Measurements from ENCODE around the gene RANGRF. TPM values are rescaled to one million over a fixed set of nuclear protein-coding genes. Genes with fewer than 3 reads are reported as not detected.

The RANGRF gene
- polyA plus RNA-seq, 1 of the 3 experiments (the other 2 are of a cell fraction): 55.9 TPM

DNA sequence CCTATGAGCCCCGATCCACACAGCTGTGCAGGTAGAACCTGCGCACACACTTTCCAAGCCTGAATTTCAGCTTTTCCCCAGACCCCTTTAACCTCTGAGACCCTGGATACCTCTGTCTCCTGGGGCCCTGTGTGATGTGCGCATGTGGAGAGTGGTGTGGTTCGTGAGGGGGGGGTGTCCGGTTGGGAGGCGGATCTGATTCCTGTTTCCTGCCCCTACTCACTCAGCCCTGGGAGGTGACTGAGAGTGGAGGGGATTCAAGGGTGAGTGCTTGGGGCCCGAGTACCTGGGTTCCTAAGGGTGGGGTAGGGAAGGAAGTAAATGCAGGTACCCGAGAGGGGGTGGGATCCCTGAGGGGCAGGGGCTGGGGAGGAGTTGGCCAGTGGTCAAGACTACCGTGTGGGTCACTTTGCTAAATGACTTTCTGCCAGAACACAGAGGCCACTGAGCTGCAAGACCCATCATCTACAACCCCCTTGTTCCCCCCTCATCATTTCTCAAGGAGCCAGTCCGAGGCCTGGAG is 22.2 kb downstream of the RANGRF start:
- H4K20me1 ChIP-seq (ENCODE audit: insufficient read depth): no peaks in the 10 kb centered on the region
- H3K36me3 ChIP-seq (replicated peaks in 1 of 2; ENCODE audit: control insufficient read depth in 1 of 2, insufficient read depth in 2 of 2, low read length in 1 of 2): no peaks in the 10 kb centered on the region
- H3K4me1 ChIP-seq (ENCODE audit: control insufficient read depth in 1 of 2, insufficient read depth in 2 of 2, low read depth in 1 of 2, low read length in 1 of 2): peaks cover 0 to 4% of the 10 kb centered on the region in 2 experiments; a peak in 1 of 4 replicates
- no peaks in the 10 kb centered on the region for H3K9me3 ChIP-seq
- ChIA-PET CTCF (interaction anchor here (1.3 to 1.6 kb wide), 2 partner anchors 10 kb away, joined by 3 to 9 read pairs; no protein-coding TSS in a partner anchor), POLR2A (no interaction called here)
- WGBS (ENCODE audit: low lambda C conversion rate): 64% methylated on average over 10 of the region's 10 CpGs
- H3F3A ChIP-seq (replicated peaks; ENCODE audit: insufficient read depth): no peaks in the 10 kb centered on the region
- H3K4me2 ChIP-seq: no peak overlapping the region
- H3K4me3 ChIP-seq (ENCODE audit: low read depth in 2 of 2, low read length in 1 of 2): no peak overlapping the region
- no peak overlapping the region for H3K9ac ChIP-seq
- no peak for TF ChIP-seq NRF1 (IDR thresholded peaks at IDR 0.05; ENCODE audit: low read depth, low read length)
- no peak for TF ChIP-seq MXI1 (IDR thresholded peaks at IDR 0.05; ENCODE audit: low read depth, low read length)
- TF ChIP-seq, protein P1, sequence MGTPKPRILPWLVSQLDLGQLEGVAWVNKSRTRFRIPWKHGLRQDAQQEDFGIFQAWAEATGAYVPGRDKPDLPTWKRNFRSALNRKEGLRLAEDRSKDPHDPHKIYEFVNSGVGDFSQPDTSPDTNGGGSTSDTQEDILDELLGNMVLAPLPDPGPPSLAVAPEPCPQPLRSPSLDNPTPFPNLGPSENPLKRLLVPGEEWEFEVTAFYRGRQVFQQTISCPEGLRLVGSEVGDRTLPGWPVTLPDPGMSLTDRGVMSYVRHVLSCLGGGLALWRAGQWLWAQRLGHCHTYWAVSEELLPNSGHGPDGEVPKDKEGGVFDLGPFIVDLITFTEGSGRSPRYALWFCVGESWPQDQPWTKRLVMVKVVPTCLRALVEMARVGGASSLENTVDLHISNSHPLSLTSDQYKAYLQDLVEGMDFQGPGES (IDR thresholded peaks at IDR 0.05; ENCODE audit: low read depth, low read length): no peak
- no peak for TF ChIP-seq PBX3 (IDR thresholded peaks at IDR 0.05)
- TF ChIP-seq, protein P2, sequence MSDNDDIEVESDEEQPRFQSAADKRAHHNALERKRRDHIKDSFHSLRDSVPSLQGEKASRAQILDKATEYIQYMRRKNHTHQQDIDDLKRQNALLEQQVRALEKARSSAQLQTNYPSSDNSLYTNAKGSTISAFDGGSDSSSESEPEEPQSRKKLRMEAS (IDR thresholded peaks at IDR 0.05; ENCODE audit: low read depth): no peak
- no peak for TF ChIP-seq USF1 (IDR thresholded peaks at IDR 0.05; ENCODE audit: borderline replicate concordance, low read depth)
- TF ChIP-seq GATA2 (CRISPR knock-in tag; IDR thresholded peaks at IDR 0.05): no peak
- TF ChIP-seq FOSL2 (IDR thresholded peaks at IDR 0.05; ENCODE audit: borderline replicate concordance, low read depth): no peak
- no peak for TF ChIP-seq NFIC (IDR thresholded peaks at IDR 0.05; ENCODE audit: borderline replicate concordance)
- no peak for TF ChIP-seq ELF1 (IDR thresholded peaks at IDR 0.05)
- no peak for TF ChIP-seq EP300 (IDR thresholded peaks at IDR 0.05; ENCODE audit: borderline replicate concordance in 1 of 2, low read depth in 1 of 2, low read length in 1 of 2)
- TF ChIP-seq GABPA (IDR thresholded peaks at IDR 0.05; ENCODE audit: low read depth): no peak
- no peak for TF ChIP-seq REST (IDR thresholded peaks at IDR 0.05; ENCODE audit: low read depth, low read length)
- TF ChIP-seq TAF1 (IDR thresholded peaks at IDR 0.05; ENCODE audit: borderline replicate concordance, low read depth, low read length): no peak
- TF ChIP-seq YY1 (IDR thresholded peaks at IDR 0.05; ENCODE audit: low read depth): no peak
- TF ChIP-seq SIN3A (IDR thresholded peaks at IDR 0.05; ENCODE audit: borderline replicate concordance, low read depth, low read length): no peak
- TF ChIP-seq, protein P3, sequence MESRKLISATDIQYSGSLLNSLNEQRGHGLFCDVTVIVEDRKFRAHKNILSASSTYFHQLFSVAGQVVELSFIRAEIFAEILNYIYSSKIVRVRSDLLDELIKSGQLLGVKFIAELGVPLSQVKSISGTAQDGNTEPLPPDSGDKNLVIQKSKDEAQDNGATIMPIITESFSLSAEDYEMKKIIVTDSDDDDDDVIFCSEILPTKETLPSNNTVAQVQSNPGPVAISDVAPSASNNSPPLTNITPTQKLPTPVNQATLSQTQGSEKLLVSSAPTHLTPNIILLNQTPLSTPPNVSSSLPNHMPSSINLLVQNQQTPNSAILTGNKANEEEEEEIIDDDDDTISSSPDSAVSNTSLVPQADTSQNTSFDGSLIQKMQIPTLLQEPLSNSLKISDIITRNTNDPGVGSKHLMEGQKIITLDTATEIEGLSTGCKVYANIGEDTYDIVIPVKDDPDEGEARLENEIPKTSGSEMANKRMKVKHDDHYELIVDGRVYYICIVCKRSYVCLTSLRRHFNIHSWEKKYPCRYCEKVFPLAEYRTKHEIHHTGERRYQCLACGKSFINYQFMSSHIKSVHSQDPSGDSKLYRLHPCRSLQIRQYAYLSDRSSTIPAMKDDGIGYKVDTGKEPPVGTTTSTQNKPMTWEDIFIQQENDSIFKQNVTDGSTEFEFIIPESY (IDR thresholded peaks at IDR 0.05; ENCODE audit: borderline replicate concordance, low read depth): no peak
- DNase-seq: no peak
- no peaks in the 10 kb centered on the region for H3K79me2 ChIP-seq (ENCODE audit: insufficient read depth)
- H3K27me3 ChIP-seq (ENCODE audit: insufficient read depth): peaks cover 23% of the 10 kb centered on the region
- no peak overlapping the region for H3K27ac ChIP-seq (ENCODE audit: low read depth in 2 of 2, low read length in 1 of 2)
- no peaks in the 10 kb centered on the region for H3K9me2 ChIP-seq
- no peak overlapping the region for H2AFZ ChIP-seq (ENCODE audit: low read depth)

All from SK-N-SH (cell line).